GM12801 (cell line): ENCODE measurements around the gene RUNX1.

ENCODE experiments used
- TF ChIP-seq, protein P1 (sequence below): IDR thresholded peaks from one replicate; pipeline ENCODE4 v1.5.1; 2011; ENCODE audit warnings: control low read depth; ENCODE audit not compliant: insufficient read length; ENCODE audit errors: extremely low read depth

Gene RUNX1

DNA sequence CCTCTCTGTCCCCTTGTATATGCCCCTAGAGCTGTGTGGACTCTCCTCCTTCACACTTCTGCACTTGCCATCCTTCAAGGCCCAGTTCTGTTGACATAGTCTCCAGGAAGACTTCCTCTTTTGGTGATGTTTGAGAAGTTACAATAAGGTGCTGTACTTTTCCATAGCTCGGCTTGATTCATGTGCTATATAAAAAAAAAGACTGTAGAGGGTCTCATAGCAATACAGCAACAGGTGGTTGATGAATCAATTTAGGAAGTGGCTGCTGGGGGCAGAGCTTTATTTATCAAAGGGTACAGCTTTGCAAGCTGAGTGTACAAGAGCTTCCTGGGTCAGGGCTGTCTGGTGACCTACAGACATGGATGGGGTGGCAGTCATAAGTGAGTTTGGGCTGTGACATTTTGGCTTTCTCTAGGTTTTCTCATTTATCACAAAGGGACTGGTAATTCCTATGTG is 102.7 kb downstream of the RUNX1 start:
- TF ChIP-seq, protein P1, sequence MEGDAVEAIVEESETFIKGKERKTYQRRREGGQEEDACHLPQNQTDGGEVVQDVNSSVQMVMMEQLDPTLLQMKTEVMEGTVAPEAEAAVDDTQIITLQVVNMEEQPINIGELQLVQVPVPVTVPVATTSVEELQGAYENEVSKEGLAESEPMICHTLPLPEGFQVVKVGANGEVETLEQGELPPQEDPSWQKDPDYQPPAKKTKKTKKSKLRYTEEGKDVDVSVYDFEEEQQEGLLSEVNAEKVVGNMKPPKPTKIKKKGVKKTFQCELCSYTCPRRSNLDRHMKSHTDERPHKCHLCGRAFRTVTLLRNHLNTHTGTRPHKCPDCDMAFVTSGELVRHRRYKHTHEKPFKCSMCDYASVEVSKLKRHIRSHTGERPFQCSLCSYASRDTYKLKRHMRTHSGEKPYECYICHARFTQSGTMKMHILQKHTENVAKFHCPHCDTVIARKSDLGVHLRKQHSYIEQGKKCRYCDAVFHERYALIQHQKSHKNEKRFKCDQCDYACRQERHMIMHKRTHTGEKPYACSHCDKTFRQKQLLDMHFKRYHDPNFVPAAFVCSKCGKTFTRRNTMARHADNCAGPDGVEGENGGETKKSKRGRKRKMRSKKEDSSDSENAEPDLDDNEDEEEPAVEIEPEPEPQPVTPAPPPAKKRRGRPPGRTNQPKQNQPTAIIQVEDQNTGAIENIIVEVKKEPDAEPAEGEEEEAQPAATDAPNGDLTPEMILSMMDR, result no peak

DNA sequence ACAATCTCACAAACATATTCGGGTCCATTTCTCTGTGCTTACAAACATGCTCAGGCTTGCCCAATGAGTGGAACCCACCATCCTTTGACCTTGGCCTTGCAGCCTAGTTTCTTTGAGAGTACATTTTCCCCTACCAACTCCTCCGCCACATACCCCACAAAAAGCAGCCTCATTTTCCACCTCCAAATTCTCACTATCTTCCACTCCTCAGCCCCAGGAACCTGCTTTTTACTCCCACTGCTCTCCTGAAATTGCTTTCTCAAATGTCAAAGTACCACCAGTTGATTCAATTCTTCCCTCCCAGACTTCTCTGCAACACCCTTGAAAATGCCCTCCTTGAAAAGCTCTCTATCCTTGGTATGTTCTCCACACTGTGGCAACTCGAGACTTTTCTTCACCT is 103.8 kb downstream of the RUNX1 start:
- TF ChIP-seq, protein P1, result no peak

DNA sequence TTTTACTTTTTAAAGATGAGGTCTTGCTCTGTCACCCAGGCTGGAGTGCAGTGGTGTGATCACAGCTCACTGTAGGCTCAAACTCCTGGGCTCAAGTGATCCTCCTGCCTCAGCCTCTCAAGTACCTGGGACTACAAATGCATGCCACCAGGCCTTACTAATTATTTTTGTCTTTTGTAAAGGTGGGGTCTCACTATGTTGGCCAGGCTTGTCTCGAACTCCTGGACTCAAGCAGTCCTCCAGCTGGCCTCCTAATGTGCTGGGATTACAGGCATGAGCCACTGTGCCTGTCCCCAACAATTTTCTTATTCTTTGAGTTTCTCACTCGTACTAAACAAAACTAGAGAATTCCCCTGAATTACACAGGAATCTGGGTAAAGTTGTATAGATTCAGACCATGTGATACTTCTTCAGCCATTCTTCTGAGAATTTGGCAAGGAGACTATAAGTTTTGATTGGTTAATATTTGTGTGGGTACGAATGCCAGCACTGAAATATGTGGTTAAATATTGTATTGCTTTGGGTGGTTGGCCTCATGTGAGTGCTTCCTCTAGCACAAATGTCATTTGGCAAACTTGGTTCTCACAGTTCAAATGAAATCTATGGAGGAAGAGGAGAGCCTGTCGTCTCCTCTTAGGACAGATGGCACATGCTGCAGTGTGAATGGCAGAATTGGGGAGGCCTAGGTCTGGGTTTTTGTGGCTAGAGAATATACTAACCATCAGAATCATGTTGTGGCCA is 104.9 kb downstream of the RUNX1 start:
- TF ChIP-seq, protein P1, result no peak

DNA sequence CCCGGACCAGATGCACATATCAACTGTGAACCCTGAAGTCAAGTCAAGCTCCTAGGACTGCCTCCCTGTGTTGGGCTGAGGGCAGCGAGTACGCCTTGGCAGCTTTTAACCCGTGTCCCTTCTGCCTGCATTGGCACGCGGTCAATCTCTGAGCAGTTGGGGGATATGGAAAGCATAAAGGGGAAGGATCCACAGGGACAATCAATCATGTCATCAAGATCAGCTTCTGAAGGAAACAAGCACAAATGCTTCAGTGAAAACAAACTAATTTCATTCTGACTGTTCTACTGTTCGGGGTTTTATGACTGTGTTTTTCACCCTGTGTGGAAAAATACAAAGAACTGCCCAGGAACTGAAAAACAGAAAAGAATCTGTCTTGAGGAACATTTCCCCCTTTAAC is 106.2 kb downstream of the RUNX1 start:
- TF ChIP-seq, protein P1, result no peak

DNA sequence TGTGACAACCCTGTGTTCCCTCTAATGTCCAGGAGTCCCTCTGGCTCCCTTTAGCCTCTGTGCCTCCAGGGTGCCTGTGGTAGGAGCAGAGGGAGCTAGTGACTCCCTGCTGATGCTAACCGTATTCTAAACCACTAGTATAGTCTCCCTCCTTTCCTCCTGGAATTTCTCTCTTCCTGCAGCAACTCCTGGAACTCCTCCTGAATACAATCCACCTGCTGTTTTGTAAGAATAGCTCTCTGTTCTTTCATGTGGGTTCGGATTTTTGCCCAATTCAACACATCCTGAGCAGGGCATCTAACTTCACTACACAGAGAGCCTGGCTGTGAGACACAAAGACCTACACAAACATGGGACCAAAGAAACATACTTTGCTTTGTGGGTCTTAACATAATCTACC is 107.9 kb downstream of the RUNX1 start:
- TF ChIP-seq, protein P1, result no peak

DNA sequence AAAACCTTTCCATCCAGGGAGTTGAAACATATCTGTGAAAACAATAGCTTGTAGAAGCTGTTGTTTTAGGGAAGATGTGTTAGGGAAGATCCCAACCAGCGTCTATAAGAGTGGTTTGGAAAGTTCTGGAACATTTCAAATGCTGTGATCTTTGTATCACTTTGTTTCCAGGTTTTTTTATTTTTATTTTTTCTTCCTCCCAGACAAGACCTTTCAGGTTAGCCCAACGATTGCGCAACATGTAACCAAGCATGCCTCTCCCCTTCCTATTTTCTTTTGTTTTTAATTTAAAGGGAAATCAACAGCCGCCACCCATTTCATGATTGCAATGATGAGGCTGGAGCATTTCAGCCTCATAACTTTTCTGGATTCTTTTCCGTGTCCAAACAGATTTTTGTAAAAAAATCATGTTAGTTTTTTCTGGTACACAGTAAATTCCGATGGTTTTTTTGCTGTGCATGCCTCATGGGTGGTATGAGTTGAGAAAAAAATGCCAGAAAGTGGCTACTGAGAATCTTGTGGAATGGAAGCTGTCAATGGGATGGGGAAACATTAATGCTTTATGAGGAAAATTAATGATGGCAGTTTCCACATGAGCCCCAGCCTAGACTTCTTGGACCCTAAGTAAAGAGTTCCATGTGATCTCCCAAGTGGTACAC is 109.3 kb downstream of the RUNX1 start:
- TF ChIP-seq, protein P1, result no peak

DNA sequence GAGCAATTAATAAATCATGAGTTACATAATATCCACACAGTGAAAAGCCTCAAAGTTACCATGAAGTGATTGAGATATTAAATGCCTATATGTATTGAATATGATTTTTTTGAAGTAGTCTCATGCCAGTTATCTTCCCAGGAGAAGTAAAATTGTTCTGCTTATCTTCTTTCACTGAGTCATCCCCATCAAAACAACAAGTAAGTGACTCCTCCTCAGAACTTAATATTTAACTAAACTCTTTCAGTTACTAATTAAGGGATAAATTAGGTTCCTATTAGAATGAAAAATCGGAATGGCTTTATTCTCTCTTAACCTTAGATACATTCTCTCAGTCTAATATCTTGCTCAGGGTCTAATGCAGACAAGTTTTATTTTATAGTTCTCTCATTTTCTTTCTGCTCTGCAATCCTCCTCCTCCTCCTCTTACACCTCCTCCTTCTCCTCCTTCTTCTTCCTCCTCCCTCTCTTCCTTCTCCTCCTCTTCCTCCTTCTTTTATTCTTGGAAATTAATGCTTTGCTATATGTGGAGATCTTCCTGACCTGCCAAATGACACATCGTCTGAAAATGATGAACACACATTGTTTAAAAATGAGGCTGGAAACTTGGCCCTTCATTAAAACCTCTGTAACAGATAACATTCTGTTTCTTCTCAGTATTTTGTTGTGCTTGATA is 110.9 kb downstream of the RUNX1 start:
- TF ChIP-seq, protein P1, result no peak
